Psoas muscle (tissue), 8 donors: ENCODE results near the gene CCDC86. TPM values are rescaled to one million over a fixed set of nuclear protein-coding genes. Genes with fewer than 3 reads are reported as not detected.
A peak's percentile ranks its signal among the peaks of the same experiment; 100 is the strongest.

Source experiments
- ATAC-seq, 4 donors: fragments of 200-7000 bp; cut with Tn5 transposase; one replicate each; pipeline ENCODE4 v1.9.1; 2020; ENCODE audit warnings: moderate library complexity in 3 of 4, mild to moderate bottlenecking in 2 of 4
- DNase-seq, 2 donors: peaks; one replicate each; pipeline ENCODE4 v3.0.0-alpha.2; 2020
- H3K27ac ChIP-seq: fragments of 200-600 bp; one replicate; pipeline ENCODE4 v1.8.0; 2022
- H3K27me3 ChIP-seq, 3 donors: fragments of 200-600 bp in 1 of 3; one replicate each; pipeline versions ENCODE4 v1.6.1 to v1.8.0; 2013 to 2022; ENCODE audit warnings: low read length in 2 of 3, mild to moderate bottlenecking in 2 of 3, moderate library complexity in 1 of 3; ENCODE audit not compliant: insufficient read depth in 3 of 3
- H3K36me3 ChIP-seq, 2 donors: fragments of 200-600 bp in 1 of 2; one replicate each; pipeline versions ENCODE4 v1.6.1 to v1.8.0; 2013 to 2022; ENCODE audit warnings: low read depth in 1 of 2, mild to moderate bottlenecking in 1 of 2, moderate library complexity in 1 of 2; ENCODE audit not compliant: insufficient read depth in 1 of 2
- H3K4me1 ChIP-seq: fragments of 200-600 bp; one replicate; pipeline ENCODE4 v1.8.0; 2022
- H3K4me3 ChIP-seq: fragments of 200-600 bp; one replicate; pipeline ENCODE4 v1.8.0; 2022; ENCODE audit warnings: mild to moderate bottlenecking
- H3K9me3 ChIP-seq: fragments of 200-600 bp; one replicate; pipeline ENCODE4 v1.8.0; 2022
- CTCF ChIP-seq: fragments of 200-600 bp; IDR thresholded peaks from one replicate; pipeline ENCODE4 v1.8.0; 2022; ENCODE audit warnings: antibody characterized with exemption
- WGBS, 3 donors: extraction: QIAGEN DNeasy Blood & Tissue Kit; methylation state at CpG; one replicate each; pipeline versions ENCODE4 v1.1.6 to v1.1.7; 2013; 5-methylcytosine and 5-hydroxymethylcytosine counted together
- intact Hi-C, 2 donors: fragments of 100-400 bp; cut with DNase I; formaldehyde crosslinking; loops; one replicate each; pipeline versions ENCODE4 v1.11.0 to v1.14.2; 2022
- polyA plus RNA-seq, 3 donors: library from polyadenylated mRNA; stranded (reverse); fragments of 200-250 nt; gene quantifications; one replicate each; pipeline ENCODE4 v1.2.3, GENCODE V29; 2013
- total RNA-seq, 4 donors: library from RNA; stranded (reverse); fragmentation: NEBNext Ultra II Directional in 2 of 4; extraction: Animal tissue kit (Norgen Biotek cat#: 25700) in 2 of 4; gene quantifications; one replicate each; pipeline versions ENCODE4 v1.2.1 to v1.2.4, GENCODE V29; 2021 to 2023
- donor health status: healthy with polysubstance abuse.
- donor health status: DM: no; HTN: no; CAD: no; lungs with moderate emphysema.
- donor health status: Bipolar disorder and iron deficiency.
- donor health status: healthy.
- donor health status: DM: yes; HTN: yes; CAD: no.
- donor health status: DM: no; HTN: no; CAD: no.
- donor health status: DM: no; HTN: no; CAD: no.
- donor health status: DM: yes; HTN: yes; CAD: no.

CCDC86 gene
- total and polyA plus RNA-seq, 7 donors, result 24.8 to 55.4 (median 36.2) TPM

GRCh38 chr11:60897496-60897895 is 55.6 kb downstream of the CCDC86 start:
- no peak overlapping the region for H3K27ac ChIP-seq
- no peak overlapping the region for H3K4me3 ChIP-seq
- no peak for TF ChIP-seq CTCF
- ATAC-seq (no peak), DNase-seq (no peak)
- WGBS, 3 donors, result 87 to 94% (median 92%) methylated on average over 4 of the region's 4 CpGs
- peaks cover 23 to 99% of the 10 kb centered on the region in 2 donors for H3K36me3 ChIP-seq
- no peaks in the 10 kb centered on the region for H3K27me3 ChIP-seq
- no peaks in the 10 kb centered on the region for H3K4me1 ChIP-seq
- intact Hi-C loops, result loop anchor here (5.0 kb wide), 2 partner anchors 65 to 120 kb away; no protein-coding TSS in a partner anchor
- H3K9me3 ChIP-seq, result no peaks in the 10 kb centered on the region

- Histone ChIP-seq H3K9me3 (no peaks in the 10 kb centered on the region), H3K36me3 (peaks cover 23 to 94% of the 10 kb centered on the region in 2 donors), H3K27ac (peak overlapping the region; percentile 37), H3K4me3 (no peak overlapping the region), H3K27me3 (no peaks in the 10 kb centered on the region), H3K4me1 (peaks cover 3% of the 10 kb centered on the region)
- ATAC-seq (peak; percentile 87 to 95 (median 90)), DNase-seq (no peak)
- peak; percentile 96 for TF ChIP-seq CTCF
- intact Hi-C loops, result loop anchor here (1.0 to 5.0 kb wide), 3 partner anchors 67 to 122 kb away; no protein-coding TSS in a partner anchor
- 59 to 63% (median 61%) methylated on average over 12 of the region's 12 CpGs for WGBS, 3 donors
These were observed 57.4 kb downstream of the CCDC86 start for GRCh38 chr11:60899046-60899936.

GRCh38 chr11:60899977-60900376 is 58.1 kb downstream of the CCDC86 start:
- 69 to 81% (median 72%) methylated on average over 4 of the region's 4 CpGs for WGBS, 3 donors

More at GRCh38 chr11:60899977-60900376, 58.1 kb downstream of the CCDC86 start:
- H3K4me3 ChIP-seq, result no peak overlapping the region
- peaks cover 10% of the 10 kb centered on the region for H3K4me1 ChIP-seq
- no peaks in the 10 kb centered on the region for H3K27me3 ChIP-seq
- TF ChIP-seq CTCF, result no peak
- intact Hi-C loops, result loop anchor here (1.0 to 5.0 kb wide), 4 partner anchors 58 to 123 kb away; partner anchors contain the start of gene CCDC86 (in 1 of the 2)
- DNase-seq, result no peak
- peaks cover 23 to 94% of the 10 kb centered on the region in 2 donors for H3K36me3 ChIP-seq
- no peak overlapping the region for H3K27ac ChIP-seq
- no peaks in the 10 kb centered on the region for H3K9me3 ChIP-seq
- ATAC-seq, result no peak

Other genes starting within 250 kb of the CCDC86 start
- under 1 TPM in 3 of 4 donors, not detected in 1; 0.20 to 0.47 (median 0.23) TPM for gene MS4A8, start 142.5 kb upstream of the CCDC86 start, total RNA-seq
- under 1 TPM in 2 of 3 donors, not detected in 1; 0.10 to 0.31 TPM for gene MS4A8, start 142.5 kb upstream of the CCDC86 start, polyA plus RNA-seq
- gene MS4A18, start 117.4 kb upstream of the CCDC86 start, total RNA-seq, result not detected
- gene MS4A18, start 117.4 kb upstream of the CCDC86 start, polyA plus RNA-seq, result not detected
- gene MS4A15, start 85.2 kb upstream of the CCDC86 start, total RNA-seq, result not detected
- gene MS4A15, start 85.2 kb upstream of the CCDC86 start, polyA plus RNA-seq, result not detected
- gene MS4A10, start 56.8 kb upstream of the CCDC86 start, total RNA-seq, result not detected
- under 1 TPM in 1 of 3 donors, not detected in 2; 0.03 TPM for gene MS4A10, start 56.8 kb upstream of the CCDC86 start, polyA plus RNA-seq
- gene PTGDR2, start 13.8 kb downstream of the CCDC86 start, total RNA-seq, result 10 to 100 TPM in 1 of 4 donors, 1 to 10 TPM in 2, under 1 TPM in 1; 0.53 to 13.9 (median 1.1) TPM
- 1 to 10 TPM; 1.1 to 1.3 (median 1.2) TPM for gene PTGDR2, start 13.8 kb downstream of the CCDC86 start, polyA plus RNA-seq
- gene ZP1, start 25.4 kb downstream of the CCDC86 start, total RNA-seq, result under 1 TPM in 1 of 4 donors, not detected in 3; 0.29 TPM
- gene ZP1, start 25.4 kb downstream of the CCDC86 start, polyA plus RNA-seq, result under 1 TPM; 0.18 to 0.52 (median 0.30) TPM
- gene PRPF19, start 64.5 kb downstream of the CCDC86 start, total RNA-seq, result 10 to 100 TPM; 45.7 to 71.7 (median 63.0) TPM
- gene PRPF19, start 64.5 kb downstream of the CCDC86 start, polyA plus RNA-seq, result 100 to 1,000 TPM in 1 of 3 donors, 10 to 100 TPM in 2; 56.9 to 109 (median 67.4) TPM
- 10 to 100 TPM; 70.2 to 73.4 (median 71.5) TPM for gene TMEM109, start 72.0 kb downstream of the CCDC86 start, total RNA-seq
- 100 to 1,000 TPM in 1 of 3 donors, 10 to 100 TPM in 2; 69.2 to 130 (median 78.1) TPM for gene TMEM109, start 72.0 kb downstream of the CCDC86 start, polyA plus RNA-seq
- 1 to 10 TPM; 3.3 to 7.7 (median 6.1) TPM for gene TMEM132A, start 82.3 kb downstream of the CCDC86 start, total RNA-seq
- 1 to 10 TPM; 2.0 to 3.7 (median 2.6) TPM for gene TMEM132A, start 82.3 kb downstream of the CCDC86 start, polyA plus RNA-seq
- gene SLC15A3, start 110.1 kb downstream of the CCDC86 start, total RNA-seq, result 10 to 100 TPM in 1 of 4 donors, 1 to 10 TPM in 3; 7.2 to 14.6 (median 8.6) TPM
- 10 to 100 TPM in 1 of 3 donors, 1 to 10 TPM in 2; 7.8 to 10.3 (median 8.2) TPM for gene SLC15A3, start 110.1 kb downstream of the CCDC86 start, polyA plus RNA-seq
- gene CD6, start 129.6 kb downstream of the CCDC86 start, total RNA-seq, result under 1 TPM; 0.43 to 0.74 (median 0.49) TPM
- under 1 TPM; 0.05 to 0.34 (median 0.05) TPM for gene CD6, start 129.6 kb downstream of the CCDC86 start, polyA plus RNA-seq